OCI-LY1 (cell line): ENCODE results near the gene ZNF143.

ENCODE experiments used
- H2AFZ ChIP-seq: fragments of 200-600 bp; sonication (generic), shearing (Covaris generic); 2 replicates; pipeline ENCODE4 v1.6.0; 2014; ENCODE audit warnings: antibody characterized with exemption, mild to moderate bottlenecking, low read length
- H3F3A ChIP-seq: fragments of 200-600 bp; sonication (generic), shearing (Covaris generic); 2 replicates; pipeline ENCODE4 v1.6.0; 2014; ENCODE audit warnings: mild to moderate bottlenecking, antibody characterized with exemption, low read length, moderate library complexity; ENCODE audit not compliant: insufficient read depth
- H3K27ac ChIP-seq: fragments of 200-600 bp; sonication (generic); 2 replicates; pipeline ENCODE4 v1.5.1; 2014; ENCODE audit warnings: low read length, mixed run types, mild to moderate bottlenecking, low read depth; ENCODE audit not compliant: poor library complexity, severe bottlenecking
- H3K27me3 ChIP-seq: fragments of 200-600 bp; sonication (generic); 2 replicates; pipeline ENCODE4 v1.6.0; 2014; ENCODE audit warnings: antibody characterized with exemption, mild to moderate bottlenecking, low read length, moderate library complexity; ENCODE audit not compliant: insufficient read depth
- H3K36me3 ChIP-seq: fragments of 200-600 bp; sonication (generic); 2 replicates; pipeline ENCODE4 v1.6.1; 2014; ENCODE audit warnings: mild to moderate bottlenecking, antibody characterized with exemption, low read length, moderate library complexity, mixed read lengths; ENCODE audit not compliant: insufficient read depth
- H3K4me1 ChIP-seq: fragments of 200-600 bp; sonication (generic); 2 replicates; pipeline ENCODE4 v1.5.1; 2014; ENCODE audit warnings: mild to moderate bottlenecking, low read length, moderate library complexity; ENCODE audit not compliant: insufficient read depth, severe bottlenecking
- H3K4me2 ChIP-seq: fragments of 200-600 bp; sonication (generic), shearing (Covaris generic); 2 replicates; pipeline ENCODE4 v1.6.1; 2014; ENCODE audit warnings: low read length
- H3K4me3 ChIP-seq: fragments of 200-600 bp; sonication (generic); 2 replicates; pipeline ENCODE4 v1.5.1; 2014; ENCODE audit warnings: low read length, low read depth, mild to moderate bottlenecking, mixed read lengths; ENCODE audit not compliant: poor library complexity, severe bottlenecking
- H3K79me2 ChIP-seq: fragments of 200-600 bp; shearing (Covaris generic); 2 replicates; pipeline ENCODE4 v1.6.1; 2016; ENCODE audit warnings: mixed run types, low read length, mixed read lengths; ENCODE audit not compliant: insufficient read depth
- H3K9ac ChIP-seq: fragments of 200-600 bp; sonication (generic), shearing (Covaris generic); 2 replicates; pipeline ENCODE4 v1.6.1; 2014; ENCODE audit warnings: mild to moderate bottlenecking, low read length, mixed read lengths
- H3K9me2 ChIP-seq: fragments of 200-600 bp; sonication (generic), shearing (Covaris generic); 2 replicates; pipeline ENCODE4 v1.6.1; 2014; ENCODE audit warnings: low read depth, mild to moderate bottlenecking, low read length, mixed read lengths
- H3K9me3 ChIP-seq: fragments of 200-600 bp; shearing (Covaris generic); 2 replicates; pipeline ENCODE4 v1.6.1; 2014; ENCODE audit warnings: low read length, mixed read lengths
- H4K20me1 ChIP-seq: fragments of 200-600 bp; sonication (generic), shearing (Covaris generic); 2 replicates; pipeline ENCODE4 v1.6.0; 2016; ENCODE audit warnings: mild to moderate bottlenecking, low read length; ENCODE audit not compliant: insufficient read depth
- CTCF ChIP-seq: fragments of 200-600 bp; sonication (generic), shearing (Covaris generic); IDR thresholded peaks from 2 replicates; pipeline ENCODE4 v1.5.1; 2017; ENCODE audit warnings: mild to moderate bottlenecking, antibody characterized with exemption, low read length, moderate library complexity, mixed read lengths
- EZH2 ChIP-seq: fragments of 200-600 bp; sonication (generic), shearing (Covaris generic); IDR thresholded peaks from 2 replicates; pipeline ENCODE4 v1.8.0; 2017; ENCODE audit warnings: borderline replicate concordance, mixed run types, mild to moderate bottlenecking, antibody characterized with exemption, low read length, moderate library complexity, mixed read lengths

ZNF143 gene

DNA sequence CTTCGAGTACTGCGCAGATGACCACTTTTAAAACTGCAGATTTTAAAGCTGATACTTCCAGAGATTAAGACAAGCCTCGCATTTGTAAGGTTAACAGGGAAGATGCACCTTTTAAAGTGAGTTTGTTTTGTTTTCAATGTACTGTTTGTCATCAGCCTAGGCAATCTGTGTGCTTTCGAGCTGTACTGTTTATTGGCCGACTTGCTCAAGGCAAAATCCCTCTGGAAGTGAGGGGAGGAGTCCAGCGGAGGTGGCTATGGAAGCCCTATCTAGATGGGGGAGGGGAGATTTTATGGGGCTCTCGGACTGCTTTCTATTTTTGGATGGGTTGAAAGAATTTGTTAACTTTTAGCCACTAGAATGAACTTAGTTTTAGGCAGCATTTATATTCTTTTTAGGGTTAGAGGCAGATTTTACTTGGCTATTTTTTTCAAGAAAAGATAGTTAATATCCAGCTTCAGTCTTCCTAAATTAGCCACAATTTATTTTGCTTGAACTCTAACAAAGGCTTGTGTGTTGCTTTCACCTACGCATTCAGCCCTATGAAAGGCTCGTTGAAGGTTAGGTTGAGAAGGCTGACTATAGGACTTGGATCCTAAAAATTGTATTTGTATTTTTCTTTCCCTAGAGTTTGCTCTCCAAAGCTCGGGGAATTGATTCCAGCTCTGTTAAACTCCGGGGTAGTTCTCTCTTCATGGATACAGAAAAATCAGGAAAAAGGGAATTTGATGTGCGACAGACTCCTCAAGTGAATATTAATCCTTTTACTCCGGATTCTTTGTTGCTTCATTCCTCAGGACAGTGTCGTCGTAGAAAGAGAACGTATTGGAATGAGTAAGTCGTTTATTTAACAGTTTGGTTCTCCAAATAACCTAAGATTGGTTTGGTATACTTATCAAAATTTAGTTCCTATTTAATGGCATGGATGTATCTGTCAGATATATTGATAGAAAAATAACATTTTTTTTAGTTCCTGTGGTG, 114.7 kb downstream of the ZNF143 start:
- peaks cover 55% of the 10 kb centered on the region for H3K4me1 ChIP-seq
- no peaks in the 10 kb centered on the region for H3K9me3 ChIP-seq
- H3K36me3 ChIP-seq: peaks cover 60% of the 10 kb centered on the region

DNA sequence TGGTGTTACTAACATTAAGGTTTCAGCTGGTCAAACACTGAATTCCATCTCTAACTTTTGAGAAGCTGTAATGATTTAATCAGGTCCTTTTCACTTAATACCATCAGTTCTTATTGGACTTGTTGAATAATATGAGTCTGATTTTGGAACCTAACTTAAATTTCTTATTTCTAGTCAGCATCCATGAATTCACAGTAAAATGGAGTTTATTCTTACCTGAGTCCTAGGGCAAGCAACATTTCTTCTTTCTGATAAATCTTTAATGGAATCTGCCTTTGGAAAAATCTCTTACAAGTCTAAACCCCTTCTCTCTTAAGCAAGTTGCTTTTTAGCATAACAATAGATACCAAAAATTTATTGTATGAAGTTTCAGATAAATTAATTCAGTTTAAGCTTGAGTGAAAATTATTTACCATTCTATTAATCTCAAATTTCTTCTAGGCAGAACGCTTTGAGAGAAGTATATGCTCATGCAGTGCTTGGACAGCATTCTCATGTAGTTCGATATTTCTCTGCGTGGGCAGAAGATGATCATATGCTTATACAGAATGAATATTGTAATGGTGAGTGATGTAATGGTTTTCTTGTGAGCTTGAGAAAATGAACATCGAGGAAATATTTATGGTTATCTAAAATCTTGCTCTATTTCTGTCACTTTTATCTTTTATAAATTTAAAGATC, 116.0 kb downstream of the ZNF143 start:
- Histone ChIP-seq H3F3A (no peaks in the 10 kb centered on the region), H3K4me1 (peaks cover 42% of the 10 kb centered on the region), H3K9ac (peak overlapping the region; percentile 99), H4K20me1 (no peaks in the 10 kb centered on the region), H2AFZ (no peak overlapping the region), H3K27me3 (no peaks in the 10 kb centered on the region), H3K9me2 (no peaks in the 10 kb centered on the region), H3K79me2 (peaks cover 70% of the 10 kb centered on the region), H3K36me3 (peaks cover 73% of the 10 kb centered on the region), H3K9me3 (no peaks in the 10 kb centered on the region), H3K27ac (peak overlapping the region; percentile 85), H3K4me3 (peak overlapping the region; percentile 99), H3K4me2 (peak overlapping the region; percentile 96)
- TF ChIP-seq CTCF (no peak), EZH2 (no peak)

More for the DNA sequence above, 114.7 kb downstream of the ZNF143 start:
- H3K4me2 ChIP-seq: peak overlapping the region; percentile 96
- H3K4me3 ChIP-seq: peak overlapping the region; percentile 99
- no peak overlapping the region for H2AFZ ChIP-seq
- peaks cover 4% of the 10 kb centered on the region for H3F3A ChIP-seq
- H3K27me3 ChIP-seq: no peaks in the 10 kb centered on the region
- peak overlapping the region; percentile 99 for H3K9ac ChIP-seq
- no peak for TF ChIP-seq CTCF
- no peak for TF ChIP-seq EZH2
- H3K9me2 ChIP-seq: no peaks in the 10 kb centered on the region
- peaks cover 64% of the 10 kb centered on the region for H3K79me2 ChIP-seq
- peak overlapping the region; percentile 85 for H3K27ac ChIP-seq
- no peaks in the 10 kb centered on the region for H4K20me1 ChIP-seq

GRCh38 chr11:9577556-9577955, 116.7 kb downstream of the ZNF143 start:
- peaks cover 80% of the 10 kb centered on the region for H3K36me3 ChIP-seq
- peak overlapping the region; percentile 96 for H3K4me2 ChIP-seq
- H3K79me2 ChIP-seq: peaks cover 70% of the 10 kb centered on the region
- H3K27ac ChIP-seq: peak overlapping the region; percentile 85
- H3K27me3 ChIP-seq: no peaks in the 10 kb centered on the region
- H3K4me3 ChIP-seq: peak overlapping the region; percentile 99
- peak overlapping the region; percentile 99 for H3K9ac ChIP-seq
- H2AFZ ChIP-seq: no peak overlapping the region
- no peaks in the 10 kb centered on the region for H3F3A ChIP-seq
- H3K4me1 ChIP-seq: peaks cover 35% of the 10 kb centered on the region
- H3K9me3 ChIP-seq: no peaks in the 10 kb centered on the region
- TF ChIP-seq EZH2: no peak
- TF ChIP-seq CTCF: no peak
- H3K9me2 ChIP-seq: no peaks in the 10 kb centered on the region
- H4K20me1 ChIP-seq: no peaks in the 10 kb centered on the region
